SU-DHL-6 (cell line): ENCODE measurements around the gene GPC1.
"Not testable (repeated sequence)": the region's sequence is repeated elsewhere in the genome, so short reads cannot be mapped to it uniquely, and the experiment has no call there.

Experiments
- H2AFZ ChIP-seq: fragments of 200-600 bp; sonication (generic); 2 replicates; pipeline ENCODE4 v1.6.1; 2014; ENCODE audit warnings: low read depth, mild to moderate bottlenecking, moderate library complexity, mixed read lengths, antibody characterized with exemption, low read length; ENCODE audit not compliant: severe bottlenecking
- H3F3A ChIP-seq: fragments of 200-600 bp; shearing (Covaris generic); 2 replicates; pipeline ENCODE4 v1.6.0; 2016; ENCODE audit warnings: antibody characterized with exemption, mild to moderate bottlenecking; ENCODE audit not compliant: insufficient read depth
- H3K27ac ChIP-seq: fragments of 200-600 bp; sonication (generic); 2 replicates; pipeline ENCODE4 v1.5.1; 2016; ENCODE audit warnings: low read depth, mild to moderate bottlenecking, low read length, moderate library complexity, mixed read lengths
- H3K27me3 ChIP-seq: fragments of 200-600 bp; sonication (generic), shearing (Covaris generic); 2 replicates; pipeline ENCODE4 v1.6.0; 2014; ENCODE audit warnings: mild to moderate bottlenecking, low read length
- H3K36me3 ChIP-seq: fragments of 200-600 bp; sonication (generic); 2 replicates; pipeline ENCODE4 v1.6.1; 2014; ENCODE audit warnings: mild to moderate bottlenecking, low read length, mixed read lengths
- H3K4me2 ChIP-seq: fragments of 300-600, 200-600 bp; shearing (Covaris generic), sonication (generic); 2 replicates; pipeline ENCODE4 v1.6.0; 2014; ENCODE audit warnings: low read length, low read depth, mild to moderate bottlenecking; ENCODE audit not compliant: poor library complexity, severe bottlenecking
- H3K4me3 ChIP-seq: fragments of 200-600 bp; sonication (generic); 2 replicates; pipeline ENCODE4 v1.5.1; 2014; ENCODE audit warnings: antibody characterized with exemption, low read length, mild to moderate bottlenecking, mixed read lengths; ENCODE audit not compliant: insufficient read depth, poor library complexity, severe bottlenecking
- H3K79me2 ChIP-seq: fragments of 200-600 bp; sonication (generic); 2 replicates; pipeline ENCODE4 v1.6.1; 2014; ENCODE audit warnings: mild to moderate bottlenecking, low read length, moderate library complexity; ENCODE audit not compliant: insufficient read depth
- H3K9ac ChIP-seq: fragments of 200-600 bp; sonication (generic); 2 replicates; pipeline ENCODE4 v1.7.0; 2014; ENCODE audit warnings: mild to moderate bottlenecking, low read length
- H3K9me2 ChIP-seq: fragments of 200-600 bp; sonication (generic); replicated peaks from 2 replicates; pipeline ENCODE4 v1.6.1; 2014; ENCODE audit warnings: low read length; ENCODE audit not compliant: insufficient read depth
- H3K9me3 ChIP-seq: fragments of 200-600 bp; sonication (generic); 2 replicates; pipeline ENCODE4 v1.6.1; 2014; ENCODE audit warnings: low read length, mixed read lengths; ENCODE audit not compliant: insufficient read depth
- H4K20me1 ChIP-seq: fragments of 200-600 bp; sonication (generic); 2 replicates; pipeline ENCODE4 v1.6.1; 2014; ENCODE audit warnings: low read depth, mild to moderate bottlenecking, antibody characterized with exemption, low read length, moderate library complexity, mixed read lengths
- EZH2phosphoT487 ChIP-seq: fragments of 200-600 bp; sonication (generic), shearing (Covaris generic); conservative IDR thresholded peaks from 2 replicates; pipeline ENCODE4 v1.6.1; 2018; ENCODE audit warnings: mild to moderate bottlenecking, antibody characterized with exemption, low read length, moderate library complexity, mixed read lengths
- TF ChIP-seq, protein P1 (sequence below): fragments of 200-600 bp; sonication (generic); IDR thresholded peaks from one replicate; pipeline ENCODE4 v1.5.1; 2017; ENCODE audit warnings: antibody characterized with exemption, mild to moderate bottlenecking, low read length, moderate library complexity; ENCODE audit not compliant: insufficient read depth, poor library complexity, severe bottlenecking

GPC1 gene

GRCh38 chr2:240435457-240435947 is at the start of gene GPC1:
Gene GPC1, plus strand, starts transcription at chr2:240435663. Its CDS starts 256 bp downstream, at chr2:240435919.
- H3K4me2 ChIP-seq = peak within 1 kb of the TSS; percentile 98
- TF ChIP-seq, protein P1, sequence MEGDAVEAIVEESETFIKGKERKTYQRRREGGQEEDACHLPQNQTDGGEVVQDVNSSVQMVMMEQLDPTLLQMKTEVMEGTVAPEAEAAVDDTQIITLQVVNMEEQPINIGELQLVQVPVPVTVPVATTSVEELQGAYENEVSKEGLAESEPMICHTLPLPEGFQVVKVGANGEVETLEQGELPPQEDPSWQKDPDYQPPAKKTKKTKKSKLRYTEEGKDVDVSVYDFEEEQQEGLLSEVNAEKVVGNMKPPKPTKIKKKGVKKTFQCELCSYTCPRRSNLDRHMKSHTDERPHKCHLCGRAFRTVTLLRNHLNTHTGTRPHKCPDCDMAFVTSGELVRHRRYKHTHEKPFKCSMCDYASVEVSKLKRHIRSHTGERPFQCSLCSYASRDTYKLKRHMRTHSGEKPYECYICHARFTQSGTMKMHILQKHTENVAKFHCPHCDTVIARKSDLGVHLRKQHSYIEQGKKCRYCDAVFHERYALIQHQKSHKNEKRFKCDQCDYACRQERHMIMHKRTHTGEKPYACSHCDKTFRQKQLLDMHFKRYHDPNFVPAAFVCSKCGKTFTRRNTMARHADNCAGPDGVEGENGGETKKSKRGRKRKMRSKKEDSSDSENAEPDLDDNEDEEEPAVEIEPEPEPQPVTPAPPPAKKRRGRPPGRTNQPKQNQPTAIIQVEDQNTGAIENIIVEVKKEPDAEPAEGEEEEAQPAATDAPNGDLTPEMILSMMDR = no peak
- TF ChIP-seq EZH2phosphoT487 = no peak
- peak within 1 kb of the TSS; percentile 91 for H3K9ac ChIP-seq
- no peaks in the 10 kb centered on the region for H3F3A ChIP-seq
- no peak within 1 kb of the TSS for H3K27ac ChIP-seq
- H3K9me2 ChIP-seq = no peaks in the 10 kb centered on the region
- H3K9me3 ChIP-seq = no peaks in the 10 kb centered on the region
- peak within 1 kb of the TSS; percentile 99 for H2AFZ ChIP-seq
- no peaks in the 10 kb centered on the region for H3K79me2 ChIP-seq
- peak within 1 kb of the TSS; percentile 97 for H3K4me3 ChIP-seq
- H3K27me3 ChIP-seq = no peaks in the 10 kb centered on the region
- H3K36me3 ChIP-seq = no peaks in the 10 kb centered on the region
- no peaks in the 10 kb centered on the region for H4K20me1 ChIP-seq

GRCh38 chr2:240386326-240386725 is 49.1 kb upstream of the GPC1 start:
- TF ChIP-seq, protein P1 = no peak
- TF ChIP-seq EZH2phosphoT487 = no peak
- Histone ChIP-seq H3K4me3 (no peak overlapping the region), H3K36me3 (no peaks in the 10 kb centered on the region), H2AFZ (no peak overlapping the region), H3K9ac (no peak overlapping the region), H3F3A (no peaks in the 10 kb centered on the region), H3K9me2 (no peaks in the 10 kb centered on the region), H3K9me3 (no peaks in the 10 kb centered on the region), H3K4me2 (no peak overlapping the region), H4K20me1 (no peaks in the 10 kb centered on the region), H3K27me3 (no peaks in the 10 kb centered on the region), H3K27ac (no peak overlapping the region), H3K79me2 (no peaks in the 10 kb centered on the region)

DNA sequence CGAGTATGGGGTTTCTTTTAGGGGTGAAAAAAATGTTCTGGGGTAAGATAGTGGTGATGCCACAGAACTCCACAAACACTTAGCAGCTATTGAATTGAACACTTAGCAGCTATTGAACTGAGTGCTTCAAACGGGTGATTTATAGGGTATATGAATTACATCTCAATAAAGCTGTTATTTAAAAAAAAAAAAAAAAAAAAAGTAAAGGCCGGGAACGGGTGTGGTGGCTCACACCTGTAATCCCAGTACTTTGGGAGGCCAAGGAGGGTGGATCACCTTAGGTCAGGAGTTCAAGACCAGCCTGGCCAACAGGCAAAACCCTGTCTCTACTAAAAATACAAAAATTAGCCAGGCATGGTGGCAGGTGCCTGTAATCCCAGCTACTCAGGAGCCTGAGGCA is 48.7 kb upstream of the GPC1 start:
- H3F3A ChIP-seq, H4K20me1 ChIP-seq, H3K27ac ChIP-seq, H3K79me2 ChIP-seq, H3K4me2 ChIP-seq, H3K9ac ChIP-seq, H3K9me2 ChIP-seq, H3K9me3 ChIP-seq, H3K36me3 ChIP-seq, H2AFZ ChIP-seq, H3K4me3 ChIP-seq, H3K27me3 ChIP-seq: not testable (repeated sequence)

GRCh38 chr2:240387325-240387668 is 48.2 kb upstream of the GPC1 start:
- Histone ChIP-seq H3K79me2 (no peaks in the 10 kb centered on the region), H2AFZ (no peak overlapping the region), H3F3A (no peaks in the 10 kb centered on the region), H3K9ac (no peak overlapping the region), H3K27me3 (no peaks in the 10 kb centered on the region), H3K36me3 (no peaks in the 10 kb centered on the region), H3K27ac (no peak overlapping the region), H3K9me3 (no peaks in the 10 kb centered on the region), H4K20me1 (no peaks in the 10 kb centered on the region), H3K4me2 (no peak overlapping the region), H3K9me2 (no peaks in the 10 kb centered on the region), H3K4me3 (no peak overlapping the region)
- no peak for TF ChIP-seq EZH2phosphoT487
